ENCODE measurements around the gene PPP3R1.

DNA sequence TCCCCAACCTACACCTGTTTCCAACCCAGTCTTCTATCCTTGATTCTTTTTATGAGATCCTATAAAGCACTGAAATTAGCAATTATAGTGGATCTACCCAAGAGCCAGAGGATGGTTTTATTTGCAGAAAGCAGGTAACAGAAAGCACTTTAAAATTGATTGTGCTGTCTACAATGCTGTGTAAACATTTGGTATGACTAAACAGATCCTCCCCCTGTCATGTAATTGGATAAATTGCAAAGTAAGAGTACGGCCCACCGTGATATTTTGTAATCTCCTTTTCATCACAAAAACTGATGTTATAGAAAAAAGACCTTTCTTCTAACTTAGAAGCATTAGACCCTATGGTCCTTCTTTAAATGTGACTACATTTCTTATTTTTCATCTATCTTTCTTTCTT, 11.3 kb upstream of the PPP3R1 start:
- no peak for TF ChIP-seq ARNTL (CRISPR knock-in tag; IDR thresholded peaks at IDR 0.05; ENCODE audit: borderline replicate concordance, low read depth)
- TF ChIP-seq, protein P1, sequence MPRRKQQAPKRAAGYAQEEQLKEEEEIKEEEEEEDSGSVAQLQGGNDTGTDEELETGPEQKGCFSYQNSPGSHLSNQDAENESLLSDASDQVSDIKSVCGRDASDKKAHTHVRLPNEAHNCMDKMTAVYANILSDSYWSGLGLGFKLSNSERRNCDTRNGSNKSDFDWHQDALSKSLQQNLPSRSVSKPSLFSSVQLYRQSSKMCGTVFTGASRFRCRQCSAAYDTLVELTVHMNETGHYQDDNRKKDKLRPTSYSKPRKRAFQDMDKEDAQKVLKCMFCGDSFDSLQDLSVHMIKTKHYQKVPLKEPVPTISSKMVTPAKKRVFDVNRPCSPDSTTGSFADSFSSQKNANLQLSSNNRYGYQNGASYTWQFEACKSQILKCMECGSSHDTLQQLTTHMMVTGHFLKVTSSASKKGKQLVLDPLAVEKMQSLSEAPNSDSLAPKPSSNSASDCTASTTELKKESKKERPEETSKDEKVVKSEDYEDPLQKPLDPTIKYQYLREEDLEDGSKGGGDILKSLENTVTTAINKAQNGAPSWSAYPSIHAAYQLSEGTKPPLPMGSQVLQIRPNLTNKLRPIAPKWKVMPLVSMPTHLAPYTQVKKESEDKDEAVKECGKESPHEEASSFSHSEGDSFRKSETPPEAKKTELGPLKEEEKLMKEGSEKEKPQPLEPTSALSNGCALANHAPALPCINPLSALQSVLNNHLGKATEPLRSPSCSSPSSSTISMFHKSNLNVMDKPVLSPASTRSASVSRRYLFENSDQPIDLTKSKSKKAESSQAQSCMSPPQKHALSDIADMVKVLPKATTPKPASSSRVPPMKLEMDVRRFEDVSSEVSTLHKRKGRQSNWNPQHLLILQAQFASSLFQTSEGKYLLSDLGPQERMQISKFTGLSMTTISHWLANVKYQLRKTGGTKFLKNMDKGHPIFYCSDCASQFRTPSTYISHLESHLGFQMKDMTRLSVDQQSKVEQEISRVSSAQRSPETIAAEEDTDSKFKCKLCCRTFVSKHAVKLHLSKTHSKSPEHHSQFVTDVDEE (CRISPR knock-in tag; IDR thresholded peaks at IDR 0.05): no peak

All from SK-N-SH treated with all-trans-retinoic acid at 6 μM for 48 hours (cell line).